Neutrophil (primary cell): ENCODE results near the gene PSMD12.

Source experiments
- H3K27ac ChIP-seq: fragments of 200-600 bp; sonication (generic); 2 replicates; pipeline ENCODE4 v1.5.1; 2016; ENCODE audit warnings: mild to moderate bottlenecking, moderate library complexity
- H3K27me3 ChIP-seq: fragments of 200-600 bp; sonication (generic); 2 replicates; pipeline ENCODE4 v1.6.0; 2016; ENCODE audit warnings: mild to moderate bottlenecking
- H3K36me3 ChIP-seq: fragments of 200-600 bp; sonication (generic); 2 replicates; pipeline ENCODE4 v1.5.1; 2017
- H3K4me1 ChIP-seq, 2 experiments: fragments of 200-600 bp in 1 of 2; sonication (generic) in 1 of 2; 1 replicate in 1 of 2; 2 replicates in 1 of 2; pipeline versions ENCODE4 v1.5.1 to v1.6.1; 2013 to 2016; ENCODE audit warnings: low read depth in 1 of 2, low read length in 1 of 2, mild to moderate bottlenecking in 1 of 2, moderate library complexity in 1 of 2; ENCODE audit not compliant: control insufficient read depth in 1 of 2, insufficient read depth in 1 of 2
- H3K4me3 ChIP-seq, 2 experiments: fragments of 200-600 bp in 1 of 2; sonication (generic) in 1 of 2; 1 replicate in 1 of 2; 2 replicates in 1 of 2; pipeline ENCODE4 v1.5.1; 2013 to 2016; ENCODE audit warnings: low read depth in 1 of 2, low read length in 1 of 2, mild to moderate bottlenecking in 1 of 2, moderate library complexity in 1 of 2
- H3K9me3 ChIP-seq: fragments of 200-600 bp; sonication (generic); 2 replicates; pipeline ENCODE4 v1.5.1; 2016
- TF ChIP-seq, protein P1 (sequence below): fragments of 200-600 bp; sonication (generic); IDR thresholded peaks from 2 replicates; pipeline ENCODE4 v1.5.1; 2016; ENCODE audit warnings: antibody characterized with exemption

Gene PSMD12

DNA sequence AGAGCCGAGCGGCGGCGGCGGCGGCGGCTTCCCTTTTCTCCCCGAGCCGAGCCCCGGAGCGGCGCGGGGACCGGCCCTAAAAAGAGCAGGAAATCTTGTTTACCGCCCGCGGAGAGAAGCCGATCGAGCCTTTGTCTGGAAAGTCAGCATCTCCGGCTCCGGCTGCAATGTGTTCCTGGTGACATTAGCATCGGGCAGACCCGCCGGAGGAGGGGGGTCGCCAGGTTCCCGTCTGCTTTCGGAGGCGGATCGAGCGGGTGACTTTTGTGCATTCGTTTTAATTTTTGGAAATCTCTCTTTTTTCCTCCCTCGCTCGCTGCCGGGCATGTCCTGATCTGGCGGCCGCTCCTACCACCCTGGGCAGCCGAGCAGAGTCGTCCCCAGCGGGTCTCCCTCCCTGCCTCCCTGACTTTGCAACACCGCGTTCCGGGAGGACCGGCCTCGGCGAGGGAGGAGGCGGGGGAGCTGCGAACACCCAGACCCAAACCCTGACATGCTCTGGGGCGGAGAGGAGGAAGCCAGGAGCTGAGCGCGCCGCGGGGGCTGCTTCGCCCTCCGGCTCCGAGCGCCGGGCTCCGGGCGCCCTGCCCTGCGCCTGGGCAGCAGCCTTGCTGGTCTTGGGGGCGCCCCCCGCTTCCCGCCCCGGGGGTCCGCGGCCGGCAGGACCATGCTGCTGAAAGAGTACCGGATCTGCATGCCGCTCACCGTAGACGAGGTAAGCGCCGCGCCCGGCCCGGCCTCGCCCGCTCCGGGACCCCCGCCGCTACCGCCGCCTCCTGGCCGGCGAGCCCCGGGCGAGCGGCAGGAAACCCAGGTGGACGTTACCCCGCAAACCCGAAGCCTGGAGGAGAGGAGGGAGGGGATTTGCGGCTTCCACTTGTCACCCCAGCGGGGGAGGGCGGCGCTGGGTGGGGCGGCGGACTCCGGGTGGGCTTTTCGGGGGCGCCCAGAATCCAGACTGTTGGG lies 11.4 kb upstream of the PSMD12 start:
- TF ChIP-seq, protein P1, sequence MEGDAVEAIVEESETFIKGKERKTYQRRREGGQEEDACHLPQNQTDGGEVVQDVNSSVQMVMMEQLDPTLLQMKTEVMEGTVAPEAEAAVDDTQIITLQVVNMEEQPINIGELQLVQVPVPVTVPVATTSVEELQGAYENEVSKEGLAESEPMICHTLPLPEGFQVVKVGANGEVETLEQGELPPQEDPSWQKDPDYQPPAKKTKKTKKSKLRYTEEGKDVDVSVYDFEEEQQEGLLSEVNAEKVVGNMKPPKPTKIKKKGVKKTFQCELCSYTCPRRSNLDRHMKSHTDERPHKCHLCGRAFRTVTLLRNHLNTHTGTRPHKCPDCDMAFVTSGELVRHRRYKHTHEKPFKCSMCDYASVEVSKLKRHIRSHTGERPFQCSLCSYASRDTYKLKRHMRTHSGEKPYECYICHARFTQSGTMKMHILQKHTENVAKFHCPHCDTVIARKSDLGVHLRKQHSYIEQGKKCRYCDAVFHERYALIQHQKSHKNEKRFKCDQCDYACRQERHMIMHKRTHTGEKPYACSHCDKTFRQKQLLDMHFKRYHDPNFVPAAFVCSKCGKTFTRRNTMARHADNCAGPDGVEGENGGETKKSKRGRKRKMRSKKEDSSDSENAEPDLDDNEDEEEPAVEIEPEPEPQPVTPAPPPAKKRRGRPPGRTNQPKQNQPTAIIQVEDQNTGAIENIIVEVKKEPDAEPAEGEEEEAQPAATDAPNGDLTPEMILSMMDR, result no peak
- peaks cover 29 to 30% of the 10 kb centered on the region in 2 experiments for H3K4me1 ChIP-seq

DNA sequence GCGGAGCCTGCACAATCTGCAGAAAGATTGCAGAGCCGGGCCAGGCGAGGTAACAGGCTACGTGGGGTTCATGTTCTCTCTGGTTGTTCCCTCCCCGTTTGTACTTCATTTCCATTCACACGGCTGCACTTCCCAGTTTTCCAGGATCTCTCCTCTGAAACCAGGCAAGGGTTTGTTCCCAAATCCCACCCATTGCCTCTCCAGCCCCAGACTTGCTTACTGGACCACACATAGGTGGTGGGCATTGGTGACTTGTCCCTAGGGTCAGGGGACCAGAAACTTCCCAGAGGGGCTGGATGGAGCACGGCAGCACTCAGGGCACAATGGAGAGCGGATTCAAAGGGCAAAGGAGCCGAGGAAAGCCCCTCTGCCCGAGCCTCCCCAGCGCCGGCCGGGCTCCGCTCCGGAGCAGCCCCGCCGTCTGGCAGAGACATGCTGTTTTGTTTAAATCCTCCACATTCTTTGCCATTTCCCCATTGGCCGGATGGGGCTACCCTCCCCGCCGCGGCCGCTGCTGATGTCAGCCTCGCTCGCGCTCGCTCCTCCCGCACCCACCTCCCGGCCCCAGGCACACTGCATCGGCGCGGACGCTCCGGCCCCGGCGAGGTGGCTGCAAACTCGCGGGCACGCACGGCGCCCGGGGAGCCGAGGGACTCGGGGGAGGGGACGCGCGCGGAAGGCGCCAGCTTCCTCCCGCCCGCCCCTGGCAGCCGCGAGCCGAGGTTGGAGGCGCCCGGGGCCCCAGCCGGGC lies 10.5 kb upstream of the PSMD12 start, which contains the start of gene PITPNC1:
Gene PITPNC1, plus strand, starts transcription at position 545 of the 751 bp plus-strand sequence.
- H3K27me3 ChIP-seq, result peaks cover 12% of the 10 kb centered on the region
- no peaks in the 10 kb centered on the region for H3K36me3 ChIP-seq
- TF ChIP-seq, protein P1, result peak; percentile 23
- peaks cover 29 to 30% of the 10 kb centered on the region in 2 experiments for H3K4me1 ChIP-seq
- H3K27ac ChIP-seq, result peak within 1 kb of the TSS; percentile 94
- no peaks in the 10 kb centered on the region for H3K9me3 ChIP-seq
- peak within 1 kb of the TSS; percentile 91 to 92 for H3K4me3 ChIP-seq

More for the DNA sequence above, 11.4 kb upstream of the PSMD12 start:
- peak overlapping the region; percentile 94 for H3K27ac ChIP-seq
- no peaks in the 10 kb centered on the region for H3K36me3 ChIP-seq
- peaks cover 12% of the 10 kb centered on the region for H3K27me3 ChIP-seq
- H3K4me3 ChIP-seq, result peak overlapping the region; percentile 91 to 92
- H3K9me3 ChIP-seq, result no peaks in the 10 kb centered on the region

GRCh38 chr17:67376415-67376736 lies 10.0 kb upstream of the PSMD12 start:
- Histone ChIP-seq H3K27me3 (peaks cover 12% of the 10 kb centered on the region), H3K4me3 (peak overlapping the region; percentile 91 to 92), H3K27ac (peak overlapping the region; percentile 94), H3K9me3 (no peaks in the 10 kb centered on the region), H3K4me1 (peaks cover 29 to 30% of the 10 kb centered on the region in 2 experiments), H3K36me3 (no peaks in the 10 kb centered on the region)
- TF ChIP-seq, protein P1, result no peak

- Histone ChIP-seq H3K4me1 (peaks cover 29 to 30% of the 10 kb centered on the region in 2 experiments), H3K36me3 (no peaks in the 10 kb centered on the region), H3K27me3 (peaks cover 12% of the 10 kb centered on the region), H3K4me3 (no peak overlapping the region), H3K27ac (no peak overlapping the region), H3K9me3 (no peaks in the 10 kb centered on the region)
- TF ChIP-seq, protein P1, result no peak
Measured at GRCh38 chr17:67375716-67376115, 9.3 kb upstream of the PSMD12 start.

DNA sequence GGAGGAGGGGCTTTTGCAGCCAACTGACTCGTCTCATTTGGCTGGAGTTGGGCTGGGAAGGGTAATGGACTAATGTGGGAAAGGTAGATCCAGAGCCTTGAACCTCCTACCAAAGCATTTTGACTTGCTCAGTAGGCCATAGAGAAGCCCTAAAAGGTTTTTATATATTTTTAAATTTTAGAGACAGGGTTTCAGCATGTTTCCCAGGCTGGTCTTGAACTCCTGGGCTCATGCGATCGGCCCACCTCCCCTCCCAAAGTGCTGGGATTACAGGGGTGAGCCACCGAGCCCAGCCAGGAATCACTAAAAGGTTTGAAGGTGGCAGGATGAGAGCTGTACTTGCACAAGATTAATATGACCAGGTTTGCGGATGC lies 8.7 kb upstream of the PSMD12 start:
- no peak overlapping the region for H3K4me3 ChIP-seq
- TF ChIP-seq, protein P1, result no peak
- H3K36me3 ChIP-seq, result no peaks in the 10 kb centered on the region

More for the DNA sequence above, 8.7 kb upstream of the PSMD12 start:
- H3K4me1 ChIP-seq, result peaks cover 29 to 30% of the 10 kb centered on the region in 2 experiments
- peaks cover 12% of the 10 kb centered on the region for H3K27me3 ChIP-seq
- no peak overlapping the region for H3K27ac ChIP-seq
- H3K9me3 ChIP-seq, result no peaks in the 10 kb centered on the region
